Measurements from ENCODE around the gene ZNF438.

GRCh38 chr10:30968711-30969110 lies 63.0 kb downstream of the ZNF438 start:
- no peak for TF ChIP-seq PATZ1 (CRISPR knock-in tag; IDR thresholded peaks at IDR 0.05; ENCODE audit: borderline replicate concordance)
- TF ChIP-seq, protein P1, sequence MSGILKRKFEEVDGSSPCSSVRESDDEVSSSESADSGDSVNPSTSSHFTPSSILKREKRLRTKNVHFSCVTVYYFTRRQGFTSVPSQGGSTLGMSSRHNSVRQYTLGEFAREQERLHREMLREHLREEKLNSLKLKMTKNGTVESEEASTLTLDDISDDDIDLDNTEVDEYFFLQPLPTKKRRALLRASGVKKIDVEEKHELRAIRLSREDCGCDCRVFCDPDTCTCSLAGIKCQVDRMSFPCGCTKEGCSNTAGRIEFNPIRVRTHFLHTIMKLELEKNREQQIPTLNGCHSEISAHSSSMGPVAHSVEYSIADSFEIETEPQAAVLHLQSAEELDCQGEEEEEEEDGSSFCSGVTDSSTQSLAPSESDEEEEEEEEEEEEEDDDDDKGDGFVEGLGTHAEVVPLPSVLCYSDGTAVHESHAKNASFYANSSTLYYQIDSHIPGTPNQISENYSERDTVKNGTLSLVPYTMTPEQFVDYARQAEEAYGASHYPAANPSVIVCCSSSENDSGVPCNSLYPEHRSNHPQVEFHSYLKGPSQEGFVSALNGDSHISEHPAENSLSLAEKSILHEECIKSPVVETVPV (CRISPR knock-in tag; IDR thresholded peaks at IDR 0.05): no peak

Data from SK-N-SH treated with all-trans-retinoic acid at 6 μM for 48 hours (cell line).